Sigmoid colon (tissue), 7 donors: ENCODE data around the gene PIGQ. TPM values are rescaled to one million over a fixed set of nuclear protein-coding genes. Genes with fewer than 3 reads are reported as not detected.
A peak's percentile ranks its signal among the peaks of the same experiment; 100 is the strongest.

Source experiments
- DNase-seq: peaks from one replicate; pipeline ENCODE4 v3.0.0-alpha.2; 2019
- H3K27ac ChIP-seq, 4 donors: fragments of 200-600 bp; sonication (generic); one replicate each; pipeline ENCODE4 v1.5.1; 2016 to 2019; ENCODE audit warnings: mild to moderate bottlenecking in 1 of 4
- H3K27me3 ChIP-seq, 3 donors: fragments of 200-600 bp; sonication (generic); one replicate each; pipeline ENCODE4 v1.5.1; 2019; ENCODE audit warnings: mild to moderate bottlenecking in 1 of 3
- H3K36me3 ChIP-seq, 4 donors: fragments of 200-600 bp; sonication (generic); one replicate each; pipeline ENCODE4 v1.5.1; 2016 to 2019
- H3K4me1 ChIP-seq, 4 donors: fragments of 200-600 bp; sonication (generic); one replicate each; pipeline ENCODE4 v1.5.1; 2017 to 2019
- H3K4me3 ChIP-seq, 4 donors: fragments of 200-600 bp; sonication (generic); one replicate each; pipeline ENCODE4 v1.5.1; 2017 to 2019; ENCODE audit warnings: mild to moderate bottlenecking in 2 of 4, moderate library complexity in 1 of 4
- H3K9me3 ChIP-seq, 4 donors: fragments of 200-600 bp in 3 of 4; sonication (generic) in 3 of 4; one replicate each; pipeline versions ENCODE4 v1.5.1 to v1.6.1; 2013 to 2019
- EP300 ChIP-seq, 4 donors: sonication (generic); formaldehyde crosslinking; IDR thresholded peaks; one replicate each; pipeline ENCODE4 v1.6.1; 2017; ENCODE audit warnings: antibody characterized with exemption in 4 of 4
- POLR2A ChIP-seq, 2 donors: fragments of 450-650 bp; IDR thresholded peaks; one replicate each; pipeline ENCODE4 v1.6.1; 2016; ENCODE audit warnings: antibody characterized with exemption in 2 of 2, mild to moderate bottlenecking in 2 of 2, moderate library complexity in 2 of 2
- POLR2AphosphoS5 ChIP-seq, 4 donors: sonication (generic); formaldehyde crosslinking; IDR thresholded peaks; one replicate each; pipeline ENCODE4 v1.6.1; 2017; ENCODE audit warnings: antibody characterized with exemption in 4 of 4
- whole genome bisulfite sequencing, 2 donors: extraction: QIAGEN DNeasy Blood & Tissue Kit; methylation state at CpG; one replicate each; pipeline ENCODE4 v1.1.7; 2013; 5-methylcytosine and 5-hydroxymethylcytosine counted together
- intact Hi-C: fragments of 100-400 bp; cut with DNase I; formaldehyde crosslinking; loops from one replicate; pipeline ENCODE4 v1.15.1; 2023
- polyA plus RNA-seq, 3 donors: library from polyadenylated mRNA; stranded (reverse); fragments of 200-250 nt; gene quantifications; one replicate each; pipeline ENCODE4 v1.2.3, GENCODE V29; 2013
- total RNA-seq, 4 donors: library from RNA; depleted of rRNA; stranded (reverse); fragments of >200 nt; gene quantifications; one replicate each; pipeline ENCODE4 v1.1.0, GENCODE V29; 2016
- TF ChIP-seq, protein P1 (sequence below), 4 experiments: fragments of 450-650 bp in 3 of 4; fragments of 200-600 bp in 1 of 4; IDR thresholded peaks; one replicate each; pipeline ENCODE4 v1.5.1; 2016 to 2019; ENCODE audit warnings: antibody characterized with exemption in 4 of 4, mild to moderate bottlenecking in 3 of 4, moderate library complexity in 2 of 4
- donor health status: healthy with polysubstance abuse.
- donor health status: Bipolar disorder and iron deficiency.
- donor health status: healthy.

Gene PIGQ
- total and polyA plus RNA-seq, 7 donors: 11.1 to 47.4 (median 17.8) TPM

DNA sequence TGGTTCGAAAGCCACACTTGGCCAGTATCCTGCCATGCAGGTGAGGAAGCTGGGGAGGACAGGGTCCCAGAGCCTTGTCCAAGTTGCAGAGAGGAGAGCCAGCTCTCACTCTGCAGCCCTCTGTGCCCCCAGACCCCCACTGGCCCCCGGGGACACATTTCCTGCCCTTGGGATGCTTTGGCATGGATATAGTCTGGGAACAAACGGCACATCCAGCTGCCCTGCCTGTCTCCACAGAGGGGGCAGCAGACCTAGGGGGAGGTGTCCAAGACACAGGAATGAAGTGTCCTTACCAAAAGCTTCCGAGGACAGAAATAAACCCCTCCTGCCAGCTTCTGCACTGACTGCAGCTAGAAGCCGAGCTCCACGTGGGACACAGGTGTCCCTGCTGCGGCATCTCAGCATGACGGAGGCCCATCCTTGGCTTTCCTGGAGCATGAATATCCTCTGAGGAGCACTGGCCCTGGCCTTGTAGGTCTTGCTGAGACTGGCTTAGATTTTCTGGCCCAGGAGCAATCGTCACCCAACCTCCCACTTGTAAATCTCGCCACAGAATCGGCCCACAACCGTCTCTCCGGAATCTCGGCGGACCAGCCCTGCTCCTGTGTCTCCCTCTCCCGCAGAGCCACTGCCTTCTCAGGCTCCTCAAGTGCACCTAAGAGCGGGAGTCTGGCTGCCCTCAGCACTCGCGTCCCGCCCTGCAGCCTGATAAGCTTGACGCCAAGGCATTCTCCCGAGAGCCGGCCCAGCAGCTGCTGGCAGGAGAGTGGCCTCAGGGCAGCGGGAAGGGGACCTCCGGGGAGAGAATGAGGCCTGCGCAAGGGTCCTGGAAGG is 43.4 kb upstream of the PIGQ start:
- 5 to 11% methylated on average over 26 of the region's 26 CpGs for WGBS, 2 donors
- DNase-seq: peak; percentile 77
- intact Hi-C loops: loop anchor here (2.0 to 5.0 kb wide), 3 partner anchors 102 to 144 kb away; partner anchors contain the start of genes PGAP6 and RAB11FIP3
- H3K4me3 ChIP-seq: peak overlapping the region; percentile 49 to 65 (median 62)
- H3K27ac ChIP-seq: peak overlapping the region; percentile 86 to 96 (median 94)
- no peaks in the 10 kb centered on the region for H3K9me3 ChIP-seq
- TF ChIP-seq POLR2AphosphoS5 (IDR thresholded peaks at IDR 0.05) (no peak), EP300 (IDR thresholded peaks at IDR 0.05) (no peak), POLR2A (IDR thresholded peaks at IDR 0.05) (no peak)
- TF ChIP-seq, protein P1, sequence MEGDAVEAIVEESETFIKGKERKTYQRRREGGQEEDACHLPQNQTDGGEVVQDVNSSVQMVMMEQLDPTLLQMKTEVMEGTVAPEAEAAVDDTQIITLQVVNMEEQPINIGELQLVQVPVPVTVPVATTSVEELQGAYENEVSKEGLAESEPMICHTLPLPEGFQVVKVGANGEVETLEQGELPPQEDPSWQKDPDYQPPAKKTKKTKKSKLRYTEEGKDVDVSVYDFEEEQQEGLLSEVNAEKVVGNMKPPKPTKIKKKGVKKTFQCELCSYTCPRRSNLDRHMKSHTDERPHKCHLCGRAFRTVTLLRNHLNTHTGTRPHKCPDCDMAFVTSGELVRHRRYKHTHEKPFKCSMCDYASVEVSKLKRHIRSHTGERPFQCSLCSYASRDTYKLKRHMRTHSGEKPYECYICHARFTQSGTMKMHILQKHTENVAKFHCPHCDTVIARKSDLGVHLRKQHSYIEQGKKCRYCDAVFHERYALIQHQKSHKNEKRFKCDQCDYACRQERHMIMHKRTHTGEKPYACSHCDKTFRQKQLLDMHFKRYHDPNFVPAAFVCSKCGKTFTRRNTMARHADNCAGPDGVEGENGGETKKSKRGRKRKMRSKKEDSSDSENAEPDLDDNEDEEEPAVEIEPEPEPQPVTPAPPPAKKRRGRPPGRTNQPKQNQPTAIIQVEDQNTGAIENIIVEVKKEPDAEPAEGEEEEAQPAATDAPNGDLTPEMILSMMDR (IDR thresholded peaks at IDR 0.05): no peak
- H3K27me3 ChIP-seq: no peaks in the 10 kb centered on the region
- peaks cover 0 to 55% (median 41%) of the 10 kb centered on the region in 4 donors for H3K4me1 ChIP-seq
- H3K36me3 ChIP-seq: no peaks in the 10 kb centered on the region

DNA sequence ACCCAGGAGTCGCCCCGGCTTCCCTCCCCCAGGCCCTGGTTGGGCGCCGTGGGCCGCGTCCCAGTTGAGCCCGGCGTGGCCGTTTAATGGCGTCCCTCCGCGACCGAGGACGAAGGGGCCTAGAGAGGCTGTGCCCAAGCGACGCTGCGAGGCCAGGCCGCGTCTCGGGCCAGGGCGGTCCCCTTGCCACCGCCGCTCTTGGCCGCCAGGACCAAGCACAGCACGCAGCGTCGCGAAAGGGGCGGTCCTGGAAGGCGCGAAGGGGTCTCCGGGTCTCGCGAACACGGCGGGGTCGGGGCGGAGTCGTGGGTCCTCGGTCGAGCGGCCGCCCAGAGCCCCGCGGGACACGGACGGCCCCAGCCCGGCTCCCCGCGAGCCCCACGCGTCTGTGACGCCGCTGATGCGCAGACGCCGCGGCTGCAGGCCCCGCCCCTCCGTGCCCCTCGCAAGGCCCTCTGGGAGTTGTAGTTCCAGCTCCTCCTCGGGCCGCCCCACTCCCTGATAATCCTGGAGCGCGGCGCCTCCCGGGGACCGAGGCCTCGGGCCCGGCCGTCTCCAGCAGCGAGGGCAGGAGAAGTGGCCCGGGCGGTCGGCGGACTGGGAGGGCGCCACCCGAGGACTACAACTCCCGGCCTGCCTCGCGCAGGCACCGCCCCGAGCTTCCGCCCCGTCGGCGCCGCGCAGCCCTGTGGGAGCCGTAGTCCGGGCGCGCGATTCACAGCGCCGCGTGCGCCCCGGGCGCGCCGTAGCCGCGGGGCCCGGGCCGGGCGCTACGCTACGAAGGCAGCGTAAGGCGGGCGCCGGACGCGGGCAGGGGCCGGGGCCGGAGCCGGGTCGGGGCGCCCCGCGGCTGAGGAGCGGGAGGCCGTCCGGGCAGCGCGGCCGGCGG is 42.5 kb upstream of the PIGQ start, which contains the start of gene CAPN15:
CAPN15 (plus strand) TSS at position 698 of the 889 bp plus-strand sequence. CDS start 19,127 bp downstream, outside the sequence.
- intact Hi-C loops: loop anchor here (2.0 to 5.0 kb wide), 3 partner anchors 102 to 145 kb away; partner anchors contain the start of genes PGAP6 and RAB11FIP3
- 0 to 1% methylated on average over 129 of the region's 129 CpGs for WGBS, 2 donors
- DNase-seq: peak; percentile 94
- no peaks in the 10 kb centered on the region for H3K27me3 ChIP-seq
- H3K4me3 ChIP-seq: peak within 1 kb of the TSS; percentile 57 to 65 (median 62)
- TF ChIP-seq POLR2AphosphoS5 (IDR thresholded peaks at IDR 0.05): peak; percentile 74 to 93 (median 84)
- TF ChIP-seq EP300 (IDR thresholded peaks at IDR 0.05): no peak
- TF ChIP-seq, protein P1 (IDR thresholded peaks at IDR 0.05): peak; percentile 9 to 37 (median 26)
- peak; percentile 48 to 59 for TF ChIP-seq POLR2A (IDR thresholded peaks at IDR 0.05)
- no peaks in the 10 kb centered on the region for H3K36me3 ChIP-seq
- no peaks in the 10 kb centered on the region for H3K9me3 ChIP-seq
- peak within 1 kb of the TSS; percentile 86 to 96 (median 94) for H3K27ac ChIP-seq
- peaks cover 0 to 55% (median 41%) of the 10 kb centered on the region in 4 donors for H3K4me1 ChIP-seq

DNA sequence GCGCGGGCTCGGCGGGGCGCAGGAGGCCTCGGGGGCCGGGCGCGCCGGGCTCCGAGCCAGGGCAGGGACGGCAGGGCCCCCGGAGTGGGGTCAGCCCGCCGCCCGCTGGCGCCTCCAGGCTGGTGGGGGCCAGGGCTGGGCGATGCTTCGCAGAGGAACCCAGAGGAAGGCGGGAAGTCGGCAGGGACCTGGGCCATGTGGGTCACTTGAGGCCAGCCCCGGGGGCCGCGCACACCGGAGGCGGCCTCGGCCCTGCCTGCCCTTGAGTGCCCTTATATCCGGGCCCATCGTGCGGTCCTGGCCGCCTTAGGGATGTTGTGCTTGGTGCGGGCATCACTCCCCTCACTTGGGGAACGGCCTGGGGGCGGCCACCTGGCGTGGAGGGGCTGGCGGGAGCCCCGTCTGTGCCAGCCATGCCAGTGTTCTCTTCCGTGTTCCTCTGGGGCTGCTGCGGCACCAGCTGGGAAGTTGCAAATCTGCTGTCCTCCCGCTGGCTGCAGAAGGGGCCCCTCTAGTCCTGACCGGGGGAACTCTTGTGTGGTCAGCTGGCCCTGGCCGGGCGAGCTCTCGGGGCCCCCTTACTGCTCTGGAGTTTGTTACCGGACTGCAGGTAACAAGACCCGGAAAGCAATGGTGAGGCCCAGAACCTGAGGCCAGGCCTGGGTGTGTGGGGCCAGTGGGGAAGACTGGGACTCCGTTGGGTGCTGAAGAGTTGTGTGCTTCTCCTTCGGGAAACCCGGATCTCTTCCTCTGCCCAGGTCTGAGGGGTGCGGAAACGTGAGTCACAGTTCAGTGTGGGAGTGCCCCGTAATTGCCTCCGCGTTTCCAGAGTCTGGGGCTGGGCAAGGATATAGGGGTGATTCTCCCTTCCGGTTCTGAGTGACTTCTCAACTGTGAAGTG is 41.4 kb upstream of the PIGQ start:
- WGBS, 2 donors: 1 to 3% methylated on average over 55 of the region's 55 CpGs
- no peaks in the 10 kb centered on the region for H3K36me3 ChIP-seq
- H3K4me3 ChIP-seq: peak overlapping the region; percentile 57 to 65 (median 62)
- DNase-seq: no peak
- H3K9me3 ChIP-seq: no peaks in the 10 kb centered on the region
- H3K27me3 ChIP-seq: no peaks in the 10 kb centered on the region
- peaks cover 0 to 55% (median 43%) of the 10 kb centered on the region in 4 donors for H3K4me1 ChIP-seq
- TF ChIP-seq EP300 (IDR thresholded peaks at IDR 0.05) (no peak), POLR2A (IDR thresholded peaks at IDR 0.05) (peak in 1 of 2 donors; percentile 52)
- peak overlapping the region; percentile 70 to 94 (median 84) for H3K27ac ChIP-seq
- intact Hi-C loops: loop anchor here (5.0 kb wide), 2 partner anchors 134 to 146 kb away; partner anchors contain the start of gene PGAP6

DNA sequence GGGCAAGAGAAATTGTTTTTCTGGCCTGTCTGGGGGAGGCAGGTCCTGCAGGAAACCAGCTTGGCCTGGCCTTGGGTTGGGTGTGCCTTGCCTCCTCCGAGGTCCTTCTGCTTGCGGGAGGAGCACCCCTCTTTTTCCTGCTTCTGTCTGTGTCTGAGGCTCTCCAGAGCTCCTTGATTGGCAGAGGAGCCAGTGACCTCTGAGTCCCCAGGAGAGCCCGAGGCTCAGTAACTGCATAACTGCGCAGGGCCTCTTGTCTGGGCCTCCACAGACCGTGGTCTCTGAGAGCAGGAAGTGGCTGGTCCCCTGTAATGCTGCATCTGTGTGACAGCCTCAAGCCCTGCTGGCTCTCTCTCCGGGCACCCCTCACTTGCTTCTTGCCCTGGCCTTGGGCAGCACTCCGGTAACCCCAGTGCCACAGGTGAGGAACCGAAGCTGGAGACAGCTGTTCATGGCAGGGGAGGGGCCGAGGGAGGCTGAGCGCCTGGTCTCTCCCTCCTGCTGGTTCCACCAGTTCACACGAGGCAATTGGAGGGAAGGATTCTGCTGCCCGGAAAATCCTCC is 40.7 kb upstream of the PIGQ start:
- TF ChIP-seq, protein P1 (IDR thresholded peaks at IDR 0.05): no peak
- DNase-seq: no peak
- peaks cover 0 to 52% (median 43%) of the 10 kb centered on the region in 4 donors for H3K4me1 ChIP-seq
- WGBS, 2 donors: 9 to 42% methylated on average over 12 of the region's 12 CpGs
- H3K9me3 ChIP-seq: no peaks in the 10 kb centered on the region
- peak overlapping the region; percentile 57 to 65 (median 62) for H3K4me3 ChIP-seq
- peak overlapping the region; percentile 70 to 94 (median 84) for H3K27ac ChIP-seq
- intact Hi-C loops: loop anchor here (5.0 kb wide), 2 partner anchors 133 to 147 kb away; partner anchors contain the start of gene PGAP6
- no peaks in the 10 kb centered on the region for H3K36me3 ChIP-seq
- no peaks in the 10 kb centered on the region for H3K27me3 ChIP-seq
